RWPE2 (cell line): ENCODE data around the gene TMEM163.
"Not testable (repeated sequence)": the region's sequence is repeated elsewhere in the genome, so short reads cannot be mapped to it uniquely, and the experiment has no call there.

Experiments used
- ATAC-seq: fragments of 200-7000 bp; cut with Tn5 transposase; 3 replicates; pipeline ENCODE4 v1.9.1; 2021; ENCODE audit warnings: low read depth
- DNase-seq: peaks from one replicate; pipeline ENCODE4 v3.0.0-alpha.2; 2020; ENCODE audit warnings: low spot score
- H3K27ac ChIP-seq: fragments of 450-650 bp; 2 replicates; pipeline ENCODE4 v1.5.1; 2017; ENCODE audit warnings: mild to moderate bottlenecking; ENCODE audit not compliant: poor library complexity, severe bottlenecking
- H3K27me3 ChIP-seq: fragments of 250-450 bp; sonication (Bioruptor Pico); 2 replicates; pipeline ENCODE4 v1.5.1; 2021; ENCODE audit warnings: mild to moderate bottlenecking, moderate library complexity; ENCODE audit not compliant: insufficient read depth, poor library complexity, severe bottlenecking
- H3K36me3 ChIP-seq: fragments of 250-450 bp; sonication (Bioruptor Pico); 2 replicates; pipeline ENCODE4 v1.5.1; 2020; ENCODE audit warnings: low read depth, mild to moderate bottlenecking, moderate library complexity
- H3K4me1 ChIP-seq: fragments of 250-450 bp; sonication (Bioruptor Pico); 2 replicates; pipeline ENCODE4 v1.5.1; 2021; ENCODE audit warnings: mild to moderate bottlenecking, moderate library complexity; ENCODE audit not compliant: insufficient read depth, poor library complexity, severe bottlenecking
- H3K4me3 ChIP-seq: fragments of 250-450 bp; sonication (Bioruptor Pico); 2 replicates; pipeline ENCODE4 v1.5.1; 2021; ENCODE audit warnings: mild to moderate bottlenecking, moderate library complexity; ENCODE audit not compliant: severe bottlenecking
- H3K9me3 ChIP-seq: fragments of 250-450 bp; sonication (Bioruptor Pico); 2 replicates; pipeline ENCODE4 v1.5.1; 2021; ENCODE audit warnings: mild to moderate bottlenecking, moderate library complexity; ENCODE audit not compliant: severe bottlenecking
- TF ChIP-seq, protein P1 (sequence below): fragments of 450-650 bp; IDR thresholded peaks from one replicate; pipeline ENCODE4 v1.5.1; 2017; ENCODE audit warnings: mild to moderate bottlenecking, moderate library complexity; ENCODE audit not compliant: poor library complexity, severe bottlenecking

Gene TMEM163

DNA sequence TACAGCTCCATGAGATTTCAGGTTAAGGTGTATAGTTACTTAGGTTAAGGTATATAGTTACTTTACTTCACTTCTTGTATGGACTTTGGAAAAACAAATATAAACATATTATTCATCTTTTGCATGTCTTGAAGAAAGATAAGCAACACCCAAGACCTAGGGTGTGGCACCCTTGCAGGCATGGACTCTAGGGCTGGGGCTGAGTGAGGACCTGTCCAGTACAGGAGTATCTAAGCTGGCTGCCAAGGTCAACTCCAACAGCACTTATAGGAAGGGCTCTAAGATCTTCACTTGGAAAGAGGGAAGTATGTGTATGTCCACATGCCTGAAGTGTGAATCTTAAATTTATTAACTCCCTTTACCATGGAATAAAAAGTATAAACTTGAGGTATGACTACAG lies 7.1 kb upstream of the TMEM163 start:
- Histone ChIP-seq H3K27me3 (peaks cover 33% of the 10 kb centered on the region), H3K36me3 (no peaks in the 10 kb centered on the region), H3K27ac (no peak overlapping the region), H3K4me1 (no peaks in the 10 kb centered on the region), H3K4me3 (no peak overlapping the region), H3K9me3 (no peaks in the 10 kb centered on the region)
- DNase-seq (no peak), ATAC-seq (no peak)
- TF ChIP-seq, protein P1, sequence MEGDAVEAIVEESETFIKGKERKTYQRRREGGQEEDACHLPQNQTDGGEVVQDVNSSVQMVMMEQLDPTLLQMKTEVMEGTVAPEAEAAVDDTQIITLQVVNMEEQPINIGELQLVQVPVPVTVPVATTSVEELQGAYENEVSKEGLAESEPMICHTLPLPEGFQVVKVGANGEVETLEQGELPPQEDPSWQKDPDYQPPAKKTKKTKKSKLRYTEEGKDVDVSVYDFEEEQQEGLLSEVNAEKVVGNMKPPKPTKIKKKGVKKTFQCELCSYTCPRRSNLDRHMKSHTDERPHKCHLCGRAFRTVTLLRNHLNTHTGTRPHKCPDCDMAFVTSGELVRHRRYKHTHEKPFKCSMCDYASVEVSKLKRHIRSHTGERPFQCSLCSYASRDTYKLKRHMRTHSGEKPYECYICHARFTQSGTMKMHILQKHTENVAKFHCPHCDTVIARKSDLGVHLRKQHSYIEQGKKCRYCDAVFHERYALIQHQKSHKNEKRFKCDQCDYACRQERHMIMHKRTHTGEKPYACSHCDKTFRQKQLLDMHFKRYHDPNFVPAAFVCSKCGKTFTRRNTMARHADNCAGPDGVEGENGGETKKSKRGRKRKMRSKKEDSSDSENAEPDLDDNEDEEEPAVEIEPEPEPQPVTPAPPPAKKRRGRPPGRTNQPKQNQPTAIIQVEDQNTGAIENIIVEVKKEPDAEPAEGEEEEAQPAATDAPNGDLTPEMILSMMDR: no peak

DNA sequence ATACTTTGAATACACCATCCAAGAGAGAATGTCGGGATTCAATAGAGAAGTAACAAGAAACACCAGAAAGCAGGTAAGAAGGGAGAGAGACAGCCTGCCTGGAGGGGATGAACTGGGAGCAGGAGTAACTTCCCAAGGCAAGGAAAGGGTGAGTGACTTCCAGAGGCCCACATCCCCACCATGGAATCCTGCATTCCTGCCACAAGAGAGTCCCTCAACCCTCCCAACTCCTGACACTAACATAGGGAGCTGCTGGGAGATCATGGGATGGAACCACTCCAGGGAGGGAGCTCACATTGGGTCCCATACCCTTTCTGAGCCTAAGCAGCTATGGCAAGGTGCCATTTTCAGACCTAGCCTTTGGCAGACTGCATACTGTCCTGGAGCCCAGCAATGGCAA lies 5.5 kb upstream of the TMEM163 start:
- H3K27ac ChIP-seq: no peak overlapping the region
- H3K27me3 ChIP-seq: peaks cover 48% of the 10 kb centered on the region
- no peaks in the 10 kb centered on the region for H3K36me3 ChIP-seq
- no peak overlapping the region for H3K4me3 ChIP-seq
- TF ChIP-seq, protein P1: no peak
- DNase-seq (no peak), ATAC-seq (no peak)
- no peaks in the 10 kb centered on the region for H3K9me3 ChIP-seq
- H3K4me1 ChIP-seq: no peaks in the 10 kb centered on the region

DNA sequence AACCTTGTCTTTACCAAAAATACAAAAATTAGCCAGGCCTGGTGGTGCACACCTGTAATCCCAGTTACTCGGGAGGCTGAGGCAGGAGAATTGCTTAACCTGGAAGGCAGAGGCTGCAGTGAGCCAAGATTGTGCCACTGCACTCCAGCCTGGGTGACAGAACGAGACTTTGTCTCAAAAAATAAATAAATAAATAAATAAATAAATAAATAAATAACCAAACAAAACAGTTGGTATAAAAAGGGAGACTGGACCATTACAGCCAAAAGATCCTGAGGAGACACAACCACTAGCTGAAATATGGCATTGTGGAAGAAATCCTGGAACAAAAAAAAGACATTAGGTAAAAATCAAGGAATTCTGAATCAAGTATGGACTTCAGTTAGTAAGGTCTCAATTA lies 4.9 kb upstream of the TMEM163 start:
- H3K27ac ChIP-seq, ATAC-seq, H3K36me3 ChIP-seq, DNase-seq, H3K9me3 ChIP-seq, H3K4me1 ChIP-seq, H3K4me3 ChIP-seq: not testable (repeated sequence)
- H3K27me3 ChIP-seq: peaks cover 51% of the 10 kb centered on the region

DNA sequence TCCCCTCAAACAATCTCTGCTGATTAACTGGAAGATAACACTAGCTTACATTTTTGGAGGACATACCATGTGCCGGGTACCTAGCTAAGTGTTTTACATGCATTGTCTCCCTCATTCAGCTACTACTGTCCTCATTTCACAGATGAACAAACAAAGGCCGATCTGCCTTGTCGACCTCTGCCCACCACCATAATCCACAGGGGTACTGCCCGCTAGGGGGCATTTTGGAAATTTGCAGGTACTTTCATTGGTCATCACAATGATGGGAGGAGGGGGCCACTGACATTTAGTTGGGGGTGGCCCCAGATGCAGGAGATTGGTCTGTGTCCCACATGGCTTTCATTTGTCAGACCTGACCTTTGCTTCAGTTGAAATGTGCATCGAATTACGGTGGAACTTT lies 3.9 kb upstream of the TMEM163 start:
- TF ChIP-seq, protein P1: peak; percentile 38
- no peaks in the 10 kb centered on the region for H3K36me3 ChIP-seq
- no peaks in the 10 kb centered on the region for H3K4me1 ChIP-seq
- H3K27ac ChIP-seq: no peak overlapping the region
- no peak for DNase-seq
- no peak overlapping the region for H3K4me3 ChIP-seq
- no peaks in the 10 kb centered on the region for H3K9me3 ChIP-seq
- ATAC-seq: no peak
- peaks cover 58% of the 10 kb centered on the region for H3K27me3 ChIP-seq

DNA sequence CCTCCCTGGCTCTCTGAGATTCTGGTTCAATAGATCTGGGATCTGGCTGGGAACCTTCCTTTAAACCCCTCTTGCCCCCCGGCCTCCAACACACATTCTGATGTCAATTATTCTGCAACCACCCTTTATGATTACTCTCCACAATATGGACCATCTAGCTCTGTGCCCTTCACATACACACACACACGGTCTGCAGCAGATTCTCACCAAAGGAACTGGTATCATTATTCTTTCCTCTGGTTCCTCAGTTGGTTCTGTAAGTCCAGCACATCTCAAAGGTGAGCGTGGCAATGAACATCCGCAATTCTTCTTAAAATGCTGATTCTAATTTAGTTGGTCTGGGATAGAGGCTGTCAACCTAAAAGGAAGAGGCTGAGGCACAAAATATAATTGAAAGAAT lies 2.8 kb upstream of the TMEM163 start:
- H3K4me1 ChIP-seq: no peaks in the 10 kb centered on the region
- no peak overlapping the region for H3K27ac ChIP-seq
- no peaks in the 10 kb centered on the region for H3K9me3 ChIP-seq
- H3K4me3 ChIP-seq: no peak overlapping the region
- peaks cover 69% of the 10 kb centered on the region for H3K27me3 ChIP-seq
- no peaks in the 10 kb centered on the region for H3K36me3 ChIP-seq
- TF ChIP-seq, protein P1: no peak
- ATAC-seq (no peak), DNase-seq (no peak)
